Kidney capillary endothelial cell (primary cell): ENCODE measurements around the gene TTYH1.

Experiments
- DNase-seq: peaks from one replicate; pipeline ENCODE4 v3.0.0-alpha.2; 2018; ENCODE audit warnings: low spot score

The TTYH1 gene

GRCh38 chr19:54424201-54424600 lies 8.9 kb downstream of the TTYH1 start:
- no peak for DNase-seq

GRCh38 chr19:54424660-54425381 lies 9.6 kb downstream of the TTYH1 start:
- DNase-seq: no peak

GRCh38 chr19:54425382-54425723 lies 10.1 kb downstream of the TTYH1 start:
- no peak for DNase-seq

GRCh38 chr19:54426291-54426931 lies 11.1 kb downstream of the TTYH1 start:
- no peak for DNase-seq

- DNase-seq: no peak
Measured at GRCh38 chr19:54427586-54427985, 12.3 kb downstream of the TTYH1 start.

- no peak for DNase-seq
Measured at GRCh38 chr19:54428323-54429175, 13.3 kb downstream of the TTYH1 start.

- DNase-seq: no peak
Measured at GRCh38 chr19:54429176-54429495, 13.9 kb downstream of the TTYH1 start.

- no peak for DNase-seq
Measured at GRCh38 chr19:54429545-54430227, 14.4 kb downstream of the TTYH1 start.

GRCh38 chr19:54430306-54431254 lies 15.3 kb downstream of the TTYH1 start:
- DNase-seq: no peak

- no peak for DNase-seq
Measured at GRCh38 chr19:54431255-54431838, 16.1 kb downstream of the TTYH1 start.

- DNase-seq: no peak
Measured at GRCh38 chr19:54432144-54432738, 17.0 kb downstream of the TTYH1 start.

GRCh38 chr19:54433697-54434096 lies 18.4 kb downstream of the TTYH1 start:
- DNase-seq: no peak

GRCh38 chr19:54434112-54434872 lies 19.0 kb downstream of the TTYH1 start:
- DNase-seq: no peak

- DNase-seq: no peak
Measured at GRCh38 chr19:54434873-54435214, 19.6 kb downstream of the TTYH1 start.

- no peak for DNase-seq
Measured at GRCh38 chr19:54435551-54436016, 20.3 kb downstream of the TTYH1 start.

- no peak for DNase-seq
Measured at GRCh38 chr19:54436031-54436523, 20.8 kb downstream of the TTYH1 start.

- DNase-seq: no peak
Measured at GRCh38 chr19:54436628-54437252, 21.5 kb downstream of the TTYH1 start.

GRCh38 chr19:54439174-54439851 lies 24.0 kb downstream of the TTYH1 start:
- no peak for DNase-seq

- no peak for DNase-seq
Measured at GRCh38 chr19:54440641-54441040, 25.4 kb downstream of the TTYH1 start.
